Left ventricle myocardium inferior (tissue), 1 donor: ENCODE results near the gene TIMM17A. TPM values are rescaled to one million over a fixed set of nuclear protein-coding genes. Genes with fewer than 3 reads are reported as not detected.
"Not testable (repeated sequence)": the region's sequence is repeated elsewhere in the genome, so short reads cannot be mapped to it uniquely, and the experiment has no call there.

ENCODE experiments used
- DNase-seq: peaks from one replicate; pipeline ENCODE4 v3.0.0-alpha.2; 2020
- H3K27ac ChIP-seq: fragments of 200-600 bp; replicated peaks from 2 replicates; pipeline ENCODE4 v1.8.0; 2021
- H3K27me3 ChIP-seq: fragments of 200-600 bp; 2 replicates; pipeline ENCODE4 v1.8.0; 2021; ENCODE audit warnings: low read depth
- H3K36me3 ChIP-seq: fragments of 200-600 bp; 2 replicates; pipeline ENCODE4 v1.8.0; 2021
- H3K4me1 ChIP-seq: fragments of 200-600 bp; 2 replicates; pipeline ENCODE4 v1.8.0; 2021
- H3K4me3 ChIP-seq: fragments of 200-600 bp; 2 replicates; pipeline ENCODE4 v1.8.0; 2021; ENCODE audit warnings: mild to moderate bottlenecking, moderate library complexity
- H3K9me3 ChIP-seq: fragments of 200-600 bp; replicated peaks from 2 replicates; pipeline ENCODE4 v1.8.0; 2021
- CTCF ChIP-seq: fragments of 200-600 bp; IDR thresholded peaks from 2 replicates; pipeline ENCODE4 v1.8.0; 2021; ENCODE audit warnings: antibody characterized with exemption, mild to moderate bottlenecking, borderline replicate concordance
- intact Hi-C: fragments of 100-400 bp; cut with micrococcal nuclease; formaldehyde crosslinking; loops from one replicate; pipeline ENCODE4 v1.11.0; 2022
- total RNA-seq: library from RNA; stranded (reverse); fragmentation: NEBNext Ultra II Directional; extraction: Animal tissue kit (Norgen Biotek cat#: 25700); gene quantifications from one replicate; pipeline ENCODE4 v1.2.1, GENCODE V29; 2021
- donor health status: DM: no; HTN: yes; CAD: no; lungs with severe emphysema.

The TIMM17A gene
- total RNA-seq, 1 donor from 2014 or later: 87.5 TPM

- no peak overlapping the region for H3K4me3 ChIP-seq
- H3K9me3 ChIP-seq: no peaks in the 10 kb centered on the region
- no peaks in the 10 kb centered on the region for H3K27me3 ChIP-seq
- peaks cover 3% of the 10 kb centered on the region for H3K4me1 ChIP-seq
- no peak for TF ChIP-seq CTCF
- no peak for DNase-seq
- no peaks in the 10 kb centered on the region for H3K36me3 ChIP-seq
- no peak overlapping the region for H3K27ac ChIP-seq
- intact Hi-C loops: no loop called here
Observed at GRCh38 chr1:201933840-201934430, 21.4 kb upstream of the TIMM17A start.

- intact Hi-C loops: no loop called here
- H3K4me3 ChIP-seq: no peak overlapping the region
- peak overlapping the region; percentile 69 for H3K27ac ChIP-seq
- H3K4me1 ChIP-seq: peaks cover 9% of the 10 kb centered on the region
- no peak for DNase-seq
- H3K36me3 ChIP-seq: no peaks in the 10 kb centered on the region
- no peaks in the 10 kb centered on the region for H3K9me3 ChIP-seq
- peaks cover 7% of the 10 kb centered on the region for H3K27me3 ChIP-seq
- no peak for TF ChIP-seq CTCF
Observed at GRCh38 chr1:201937624-201938213, 17.6 kb upstream of the TIMM17A start.

GRCh38 chr1:201938440-201939035 is 16.8 kb upstream of the TIMM17A start:
- Histone ChIP-seq H3K27ac (peak overlapping the region; percentile 69), H3K9me3 (no peaks in the 10 kb centered on the region), H3K4me1 (peaks cover 9% of the 10 kb centered on the region), H3K4me3 (peak overlapping the region; percentile 11), H3K36me3 (no peaks in the 10 kb centered on the region), H3K27me3 (peaks cover 7% of the 10 kb centered on the region)
- no peak for DNase-seq
- intact Hi-C loops: no loop called here
- TF ChIP-seq CTCF: no peak

- H3K9me3 ChIP-seq: no peaks in the 10 kb centered on the region
- DNase-seq: no peak
- peaks cover 9% of the 10 kb centered on the region for H3K4me1 ChIP-seq
- H3K4me3 ChIP-seq: no peak overlapping the region
- TF ChIP-seq CTCF: no peak
- H3K36me3 ChIP-seq: no peaks in the 10 kb centered on the region
- peaks cover 7% of the 10 kb centered on the region for H3K27me3 ChIP-seq
- intact Hi-C loops: no loop called here
- peak overlapping the region; percentile 69 for H3K27ac ChIP-seq
Observed at GRCh38 chr1:201939148-201939547, 16.2 kb upstream of the TIMM17A start.

- peaks cover 7% of the 10 kb centered on the region for H3K27me3 ChIP-seq
- H3K4me3 ChIP-seq: no peak overlapping the region
- no peaks in the 10 kb centered on the region for H3K9me3 ChIP-seq
- TF ChIP-seq CTCF: no peak
- no peaks in the 10 kb centered on the region for H3K36me3 ChIP-seq
- peaks cover 9% of the 10 kb centered on the region for H3K4me1 ChIP-seq
- peak overlapping the region; percentile 69 for H3K27ac ChIP-seq
- DNase-seq: no peak
- intact Hi-C loops: no loop called here
Observed at GRCh38 chr1:201939574-201939973, 15.7 kb upstream of the TIMM17A start.

- Histone ChIP-seq H3K4me1 (peaks cover 14% of the 10 kb centered on the region), H3K27ac (peak overlapping the region; percentile 69)
- H3K36me3 ChIP-seq, H3K4me3 ChIP-seq, H3K9me3 ChIP-seq, intact Hi-C loops, H3K27me3 ChIP-seq, DNase-seq: not testable (repeated sequence)
Observed at GRCh38 chr1:201940316-201940715, 15.0 kb upstream of the TIMM17A start.
